Coronary artery (tissue), 2 donors: ENCODE measurements around the gene USHBP1.
"Not testable (repeated sequence)": the region's sequence is repeated elsewhere in the genome, so short reads cannot be mapped to it uniquely, and the experiment has no call there.

Experiments
- DNase-seq: peaks from one replicate; pipeline ENCODE4 v3.0.0-alpha.2; 2017; ENCODE audit warnings: low spot score
- H3K27ac ChIP-seq, 2 donors: fragments of 200-600 bp; sonication (generic); one replicate each; pipeline ENCODE4 v1.5.1; 2016 to 2019
- H3K4me3 ChIP-seq: fragments of 200-600 bp; sonication (generic); 2 replicates; pipeline ENCODE4 v1.5.1; 2016; ENCODE audit warnings: mild to moderate bottlenecking, moderate library complexity
- TF ChIP-seq, protein P1 (sequence below): fragments of 200-600 bp; sonication (generic); IDR thresholded peaks from one replicate; pipeline ENCODE4 v1.5.1; 2019; ENCODE audit warnings: antibody characterized with exemption

Gene USHBP1

DNA sequence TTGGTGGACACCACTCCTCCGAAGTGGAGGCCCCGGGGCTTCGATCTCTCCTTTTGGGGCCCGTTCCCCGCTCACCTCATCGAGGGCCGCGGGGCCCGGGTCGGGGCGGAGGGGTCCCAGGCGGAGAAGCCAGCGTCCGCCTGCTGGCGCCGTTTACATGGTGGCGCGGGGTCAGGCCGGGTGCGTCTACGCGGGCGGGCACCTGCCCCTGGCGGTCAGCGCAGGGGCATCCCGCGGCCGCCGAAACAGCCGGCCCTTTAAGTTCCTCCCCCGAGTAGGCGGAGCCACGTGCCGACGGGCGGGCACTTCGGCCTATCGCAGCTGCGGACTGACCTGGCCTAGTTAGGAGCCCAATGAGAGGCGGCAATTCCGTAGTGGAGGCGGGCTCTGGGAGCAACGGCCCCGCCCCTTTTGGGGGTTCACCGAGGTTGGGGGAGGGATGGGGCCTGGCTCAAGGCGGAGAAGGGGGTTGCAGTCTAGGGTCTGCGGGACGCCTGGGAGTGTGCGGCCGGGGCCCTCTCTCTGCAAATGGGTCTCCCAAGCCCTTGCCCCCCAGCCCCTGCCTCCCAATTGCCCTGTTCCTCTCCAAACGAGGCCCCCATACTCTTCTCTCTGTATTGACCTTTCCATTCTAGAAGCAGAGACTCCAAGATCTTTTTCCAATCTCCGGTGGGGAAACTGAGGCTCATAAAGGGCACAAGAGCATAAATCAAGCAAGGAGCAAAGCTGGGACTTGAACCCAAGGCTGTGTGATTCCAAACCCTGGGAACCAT lies 38.8 kb upstream of the USHBP1 start, which contains the start of gene ABHD8:
Gene ABHD8, minus strand, starts transcription at position 259 of the 773 bp plus-strand sequence. CDS start 1,809 bp downstream, outside the sequence.
- DNase-seq = peak; percentile 97
- Histone ChIP-seq H3K27ac (peak within 1 kb of the TSS; percentile 82 to 94), H3K4me3 (peak within 1 kb of the TSS; percentile 86)
- TF ChIP-seq, protein P1, sequence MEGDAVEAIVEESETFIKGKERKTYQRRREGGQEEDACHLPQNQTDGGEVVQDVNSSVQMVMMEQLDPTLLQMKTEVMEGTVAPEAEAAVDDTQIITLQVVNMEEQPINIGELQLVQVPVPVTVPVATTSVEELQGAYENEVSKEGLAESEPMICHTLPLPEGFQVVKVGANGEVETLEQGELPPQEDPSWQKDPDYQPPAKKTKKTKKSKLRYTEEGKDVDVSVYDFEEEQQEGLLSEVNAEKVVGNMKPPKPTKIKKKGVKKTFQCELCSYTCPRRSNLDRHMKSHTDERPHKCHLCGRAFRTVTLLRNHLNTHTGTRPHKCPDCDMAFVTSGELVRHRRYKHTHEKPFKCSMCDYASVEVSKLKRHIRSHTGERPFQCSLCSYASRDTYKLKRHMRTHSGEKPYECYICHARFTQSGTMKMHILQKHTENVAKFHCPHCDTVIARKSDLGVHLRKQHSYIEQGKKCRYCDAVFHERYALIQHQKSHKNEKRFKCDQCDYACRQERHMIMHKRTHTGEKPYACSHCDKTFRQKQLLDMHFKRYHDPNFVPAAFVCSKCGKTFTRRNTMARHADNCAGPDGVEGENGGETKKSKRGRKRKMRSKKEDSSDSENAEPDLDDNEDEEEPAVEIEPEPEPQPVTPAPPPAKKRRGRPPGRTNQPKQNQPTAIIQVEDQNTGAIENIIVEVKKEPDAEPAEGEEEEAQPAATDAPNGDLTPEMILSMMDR = peak; percentile 52

DNA sequence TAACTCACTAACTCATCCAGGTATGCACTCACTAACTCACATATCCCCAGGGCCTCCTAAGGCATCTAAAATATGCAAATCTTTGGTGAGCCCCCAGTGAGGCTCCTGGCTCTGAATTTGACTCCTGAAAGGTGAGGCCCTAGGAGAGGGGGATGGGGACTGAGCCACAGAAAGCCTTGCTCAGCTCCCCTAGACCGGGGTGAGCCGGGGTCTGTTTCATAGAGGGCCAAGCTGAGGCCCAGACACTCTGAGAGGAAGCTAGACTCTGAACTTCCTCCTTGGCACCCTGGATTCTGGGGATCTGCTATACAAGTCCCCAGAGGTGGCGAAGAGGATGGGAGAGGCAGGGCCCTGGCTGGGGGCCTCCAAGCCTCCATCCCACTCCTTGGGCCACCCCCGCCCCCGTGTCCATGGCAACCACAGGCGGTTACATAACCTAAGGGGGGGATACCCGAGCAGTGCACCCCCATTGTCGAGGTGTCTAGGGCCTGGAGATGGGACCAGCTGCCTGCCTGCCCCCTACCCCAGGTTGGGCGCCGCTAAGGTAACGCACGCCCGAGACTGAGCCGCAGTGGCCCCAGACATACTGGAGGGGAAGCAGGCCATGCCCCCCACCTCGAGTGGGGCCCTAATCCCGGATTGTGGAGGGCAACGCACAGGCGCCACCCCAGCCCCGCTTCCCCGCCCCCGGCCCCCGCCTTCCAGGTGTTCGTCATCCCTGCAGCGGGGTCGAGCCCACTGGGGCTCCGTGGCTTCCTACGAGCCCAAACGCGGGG lies 38.0 kb upstream of the USHBP1 start:
- peak overlapping the region; percentile 86 for H3K4me3 ChIP-seq
- TF ChIP-seq, protein P1 = no peak
- no peak for DNase-seq
- peak overlapping the region; percentile 82 to 94 for H3K27ac ChIP-seq

DNA sequence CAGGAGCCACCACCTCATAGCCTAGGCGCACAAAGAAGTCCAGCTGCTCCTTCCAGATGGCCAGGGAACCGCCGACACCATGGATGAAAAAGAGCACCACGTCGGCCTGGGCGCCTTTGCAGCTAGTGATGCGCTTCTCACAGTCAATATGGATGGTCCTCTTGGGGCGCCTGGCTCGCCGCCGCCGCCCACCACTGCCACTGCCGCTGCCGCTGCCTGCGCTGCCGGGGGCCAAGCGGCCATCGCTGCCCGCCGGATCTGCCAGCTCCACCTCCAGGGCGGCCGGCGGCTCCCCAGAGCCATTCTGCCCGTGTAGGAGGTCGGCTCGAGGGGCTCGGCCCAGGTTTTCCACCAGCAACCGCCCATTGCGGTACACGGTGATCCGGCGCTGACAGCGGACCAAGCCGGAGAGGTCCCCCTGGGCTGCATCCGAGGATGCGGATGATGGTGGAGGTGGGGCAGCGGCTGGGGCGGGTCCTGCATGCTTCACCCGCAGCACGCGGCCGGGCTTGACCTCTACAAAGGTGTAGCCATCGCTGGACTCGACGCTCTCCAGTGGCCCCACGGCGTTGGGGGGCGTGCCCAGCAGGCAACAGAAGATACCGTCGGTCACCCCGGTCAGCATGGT lies 36.6 kb upstream of the USHBP1 start:
- no peak for DNase-seq
- H3K4me3 ChIP-seq = no peak overlapping the region
- no peak overlapping the region for H3K27ac ChIP-seq
- TF ChIP-seq, protein P1 = no peak

DNA sequence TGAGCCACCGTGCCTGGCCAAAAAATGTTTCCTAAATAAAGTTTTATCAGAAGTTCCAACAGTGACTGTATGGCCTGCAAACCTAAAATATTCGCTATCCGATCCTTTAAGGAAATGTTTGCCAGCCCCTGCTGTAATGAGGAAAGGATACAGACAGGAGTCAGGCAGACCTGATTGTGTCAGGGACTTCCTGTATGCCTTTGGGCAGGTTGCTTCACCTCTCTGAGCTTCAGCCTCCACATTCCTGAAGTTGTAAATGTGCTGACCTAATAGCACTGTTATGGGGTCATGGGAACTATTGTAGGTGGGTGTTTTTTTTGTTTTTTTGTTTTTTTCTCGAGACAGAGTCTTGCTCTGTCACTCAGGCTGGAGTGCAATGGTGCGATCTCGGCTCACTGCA lies 32.4 kb upstream of the USHBP1 start:
- H3K4me3 ChIP-seq = no peak overlapping the region
- no peak for DNase-seq
- no peak overlapping the region for H3K27ac ChIP-seq
- TF ChIP-seq, protein P1 = no peak

DNA sequence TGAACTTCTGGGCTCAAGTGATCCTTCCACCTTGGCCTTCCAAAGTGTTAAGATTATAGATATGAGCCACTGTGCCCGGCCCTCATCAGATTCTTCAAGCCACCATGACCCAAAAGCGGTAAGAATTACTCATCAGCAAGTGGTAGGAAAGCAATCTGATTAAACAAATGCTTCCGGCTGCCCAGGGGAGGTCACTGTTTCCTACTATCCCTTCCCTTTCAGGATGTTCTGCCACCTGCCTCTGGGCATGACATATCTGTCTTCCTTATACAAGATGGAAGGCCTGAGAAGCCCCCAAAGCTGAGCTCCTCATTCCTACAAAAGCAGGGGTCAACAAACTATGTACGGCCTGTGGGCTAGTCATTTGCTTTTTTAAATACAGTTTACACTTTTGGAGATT lies 31.7 kb upstream of the USHBP1 start:
- TF ChIP-seq, protein P1 = no peak
- Histone ChIP-seq H3K4me3 (no peak overlapping the region), H3K27ac (no peak overlapping the region)
- no peak for DNase-seq

DNA sequence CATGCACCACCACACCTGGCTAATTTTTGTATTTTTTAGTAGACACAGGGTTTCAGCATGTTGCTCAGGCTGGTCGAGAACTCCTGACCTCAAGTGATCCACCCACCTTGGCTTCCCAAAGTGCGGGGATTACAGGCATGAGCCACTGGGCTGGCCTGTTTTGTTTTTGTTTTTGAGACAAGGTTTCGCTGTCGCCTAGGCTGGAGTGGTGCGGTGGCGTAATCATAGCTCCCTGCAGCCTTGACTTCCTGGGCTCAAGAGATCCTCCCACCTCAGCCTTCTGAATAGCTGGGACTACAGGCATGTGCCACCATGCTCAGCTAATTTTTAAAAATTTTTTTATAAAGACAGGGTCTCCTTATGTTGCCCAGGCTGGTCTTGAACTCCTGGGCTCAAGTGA lies 31.0 kb upstream of the USHBP1 start:
- DNase-seq, H3K27ac ChIP-seq, H3K4me3 ChIP-seq: not testable (repeated sequence)
